ENCODE measurements around the gene DPEP2NB. TPM values are rescaled to one million over a fixed set of nuclear protein-coding genes. Genes with fewer than 3 reads are reported as not detected.

The DPEP2NB gene
- total RNA-seq, 1 donor from 2014 or later, result not detected

GRCh38 chr16:67968400-67969253, 47.1 kb downstream of the DPEP2NB start, which contains the start of gene SLC12A4:
Gene SLC12A4 (minus strand): TSS chr16:67968637. CDS start chr16:67968553, 84 bp downstream.
- intact Hi-C loops (cut with DNase I), result loop anchor here (2.0 kb wide), 1 partner anchor 32 kb away; the partner anchor contains the start of gene PSMB10
- ATAC-seq, result peak; percentile 89
- peak; percentile 92 for DNase-seq (ENCODE audit: missing footprints)

DNA sequence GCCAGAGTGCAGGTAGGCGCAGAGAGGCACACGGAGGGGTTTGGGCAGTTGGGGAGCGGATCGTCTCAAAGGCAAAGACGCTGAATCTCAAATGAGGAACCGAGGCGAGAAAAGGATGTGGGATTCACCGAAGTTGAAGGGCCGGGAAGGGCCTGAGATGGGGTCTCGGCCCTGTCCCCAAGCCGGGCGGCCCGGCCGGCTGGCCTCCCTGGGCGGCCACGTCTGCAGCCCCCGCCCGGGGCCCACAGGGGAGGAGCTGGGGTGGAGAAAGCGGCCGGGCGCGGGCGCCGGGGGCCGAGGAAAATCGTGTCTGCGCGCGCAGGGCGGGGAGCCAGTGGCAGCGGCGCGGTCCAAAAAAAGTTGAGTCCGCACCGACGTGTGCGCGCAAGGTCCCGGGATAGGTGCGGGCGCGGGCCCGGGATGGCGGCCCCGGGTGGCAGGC, 47.7 kb downstream of the DPEP2NB start:
- DNase-seq (ENCODE audit: missing footprints), result no peak
- peak; percentile 38 for ATAC-seq
- intact Hi-C loops (cut with DNase I), result loop anchor here (2.0 kb wide), 1 partner anchor 31 kb away; the partner anchor contains the start of gene PSMB10

DNA sequence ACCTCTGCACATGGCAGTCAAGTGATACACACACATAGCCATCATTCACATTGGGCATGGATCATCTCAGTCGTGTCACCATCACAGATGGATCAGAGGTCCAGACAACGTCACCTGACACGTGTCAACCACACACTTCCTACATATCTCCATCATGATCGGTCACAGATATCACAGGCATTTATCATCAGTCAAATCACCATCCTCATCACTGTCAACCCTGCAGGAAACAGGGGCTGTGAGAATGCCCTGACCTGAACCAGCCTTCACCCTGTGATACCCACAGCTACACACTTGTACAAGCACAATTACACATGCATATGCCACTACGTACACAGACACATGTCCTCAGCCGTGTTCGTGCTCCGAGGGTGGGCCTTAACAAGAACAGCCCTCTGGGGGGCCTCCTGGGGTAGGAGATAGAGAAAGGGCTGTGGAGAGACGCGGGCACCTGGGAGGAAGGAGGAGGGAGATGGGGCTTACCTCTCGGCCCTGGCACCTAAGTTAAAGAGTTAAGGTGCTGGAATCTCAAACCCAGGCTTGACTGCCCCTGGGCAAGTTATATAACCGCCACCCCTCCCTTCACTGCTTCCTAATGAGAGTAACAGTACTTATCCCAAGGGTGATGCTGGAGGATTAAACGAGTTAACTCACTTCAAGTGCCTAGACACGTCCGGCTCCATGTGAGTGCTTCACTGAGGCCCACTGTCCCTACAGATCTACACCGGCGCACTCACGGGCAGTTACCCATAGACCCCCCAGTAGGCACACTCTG, 48.3 kb downstream of the DPEP2NB start:
- ATAC-seq, result no peak
- no peak for DNase-seq (ENCODE audit: missing footprints)
- intact Hi-C loops (cut with DNase I), result no loop called here

DNA sequence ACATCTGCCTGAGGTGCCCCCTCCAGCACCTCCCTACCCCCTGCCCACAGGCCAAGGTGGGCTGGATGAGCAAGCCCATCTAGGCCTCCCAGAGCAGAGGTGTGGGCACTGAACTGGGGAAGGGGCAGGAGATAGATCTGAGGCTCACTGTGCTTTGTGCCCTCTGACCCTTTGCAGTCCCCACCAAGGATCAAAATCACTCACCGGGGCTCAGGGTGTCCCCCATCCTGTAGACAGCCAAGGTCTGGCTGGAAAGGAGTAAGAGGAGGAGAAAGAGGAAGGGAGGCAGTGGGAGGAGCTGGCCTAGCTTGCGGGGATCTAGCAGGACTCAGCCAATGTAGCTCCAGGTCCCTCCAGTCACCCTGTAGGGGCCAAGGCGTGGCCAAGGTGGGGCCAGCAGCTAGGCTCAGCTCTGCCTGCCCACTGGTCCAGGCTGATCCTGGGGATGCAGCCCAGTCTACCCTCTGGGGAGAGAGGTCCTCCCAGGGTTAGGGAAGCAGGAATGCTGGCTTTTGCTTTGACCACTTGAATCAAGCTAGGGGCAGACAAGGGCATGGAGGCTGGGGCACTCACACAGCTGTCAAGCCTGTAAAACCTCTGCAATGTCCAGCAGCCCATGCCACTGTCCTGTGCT, 49.0 kb downstream of the DPEP2NB start:
- intact Hi-C loops (cut with DNase I), result no loop called here
- ATAC-seq (no peak), DNase-seq (ENCODE audit: missing footprints) (no peak)

- ATAC-seq (peak; percentile 6), DNase-seq (ENCODE audit: missing footprints) (no peak)
- intact Hi-C loops (cut with DNase I), result no loop called here
These were observed 49.8 kb downstream of the DPEP2NB start for GRCh38 chr16:67965668-67966548.

- no peak for DNase-seq (ENCODE audit: missing footprints)
- no peak for ATAC-seq
- intact Hi-C loops (cut with DNase I), result no loop called here
These were observed 51.1 kb downstream of the DPEP2NB start for GRCh38 chr16:67964477-67965131.

GRCh38 chr16:67963662-67964321, 51.9 kb downstream of the DPEP2NB start:
- DNase-seq (ENCODE audit: missing footprints) (no peak), ATAC-seq (no peak)
- intact Hi-C loops (cut with DNase I), result no loop called here

Other genes starting within 250 kb of the DPEP2NB start
- gene RANBP10, start 209.4 kb downstream of the DPEP2NB start, total RNA-seq, result 11.1 TPM
- gene TSNAXIP1, start 209.0 kb downstream of the DPEP2NB start, total RNA-seq, result 0.41 TPM
- 32.3 TPM for gene THAP11, start 173.6 kb downstream of the DPEP2NB start, total RNA-seq
- gene NUTF2, start 169.0 kb downstream of the DPEP2NB start, total RNA-seq, result 86.6 TPM
- 21.3 TPM for gene CENPT, start 168.2 kb downstream of the DPEP2NB start, total RNA-seq
- 35.4 TPM for gene EDC4, start 142.9 kb downstream of the DPEP2NB start, total RNA-seq
- 0.54 TPM for gene NRN1L, start 131.0 kb downstream of the DPEP2NB start, total RNA-seq
- gene PSKH1, start 122.7 kb downstream of the DPEP2NB start, total RNA-seq, result 18.1 TPM
- gene CTRL, start 84.0 kb downstream of the DPEP2NB start, total RNA-seq, result 0.81 TPM
- 59.3 TPM for gene PSMB10, start 79.1 kb downstream of the DPEP2NB start, total RNA-seq
- gene LCAT, start 71.8 kb downstream of the DPEP2NB start, total RNA-seq, result 19.0 TPM
- 97.5 TPM for gene SLC12A4, start 47.3 kb downstream of the DPEP2NB start, total RNA-seq
- gene DPEP3, start 35.4 kb downstream of the DPEP2NB start, total RNA-seq, result not detected
- gene DPEP2, start 16.4 kb downstream of the DPEP2NB start, total RNA-seq, result 0.87 TPM
- gene DDX28, start 7.3 kb upstream of the DPEP2NB start, total RNA-seq, result 7.5 TPM
- 7.0 TPM for gene DUS2, start 7.4 kb upstream of the DPEP2NB start, total RNA-seq
- 23.7 TPM for gene NFATC3, start 69.5 kb upstream of the DPEP2NB start, total RNA-seq
- gene ESRP2, start 220.2 kb upstream of the DPEP2NB start, total RNA-seq, result 0.41 TPM
- 43.8 TPM for gene PLA2G15, start 229.5 kb upstream of the DPEP2NB start, total RNA-seq
- gene SLC7A6, start 248.6 kb upstream of the DPEP2NB start, total RNA-seq, result 33.7 TPM